HG02973 (cell line): Measurements from ENCODE around the gene ROBO2.

Experiments
- ATAC-seq: cut with Tn5 transposase; IDR thresholded peaks from one replicate; pipeline ENCODE4 v1.9.1; 2021; ENCODE audit warnings: moderate library complexity; ENCODE audit not compliant: unreplicated experiment

ROBO2 gene

GRCh38 chr3:77051591-77051990, 11.7 kb downstream of the ROBO2 start:
- ATAC-seq: no peak

- ATAC-seq: no peak
These were observed 12.2 kb downstream of the ROBO2 start for GRCh38 chr3:77052051-77052501.

DNA sequence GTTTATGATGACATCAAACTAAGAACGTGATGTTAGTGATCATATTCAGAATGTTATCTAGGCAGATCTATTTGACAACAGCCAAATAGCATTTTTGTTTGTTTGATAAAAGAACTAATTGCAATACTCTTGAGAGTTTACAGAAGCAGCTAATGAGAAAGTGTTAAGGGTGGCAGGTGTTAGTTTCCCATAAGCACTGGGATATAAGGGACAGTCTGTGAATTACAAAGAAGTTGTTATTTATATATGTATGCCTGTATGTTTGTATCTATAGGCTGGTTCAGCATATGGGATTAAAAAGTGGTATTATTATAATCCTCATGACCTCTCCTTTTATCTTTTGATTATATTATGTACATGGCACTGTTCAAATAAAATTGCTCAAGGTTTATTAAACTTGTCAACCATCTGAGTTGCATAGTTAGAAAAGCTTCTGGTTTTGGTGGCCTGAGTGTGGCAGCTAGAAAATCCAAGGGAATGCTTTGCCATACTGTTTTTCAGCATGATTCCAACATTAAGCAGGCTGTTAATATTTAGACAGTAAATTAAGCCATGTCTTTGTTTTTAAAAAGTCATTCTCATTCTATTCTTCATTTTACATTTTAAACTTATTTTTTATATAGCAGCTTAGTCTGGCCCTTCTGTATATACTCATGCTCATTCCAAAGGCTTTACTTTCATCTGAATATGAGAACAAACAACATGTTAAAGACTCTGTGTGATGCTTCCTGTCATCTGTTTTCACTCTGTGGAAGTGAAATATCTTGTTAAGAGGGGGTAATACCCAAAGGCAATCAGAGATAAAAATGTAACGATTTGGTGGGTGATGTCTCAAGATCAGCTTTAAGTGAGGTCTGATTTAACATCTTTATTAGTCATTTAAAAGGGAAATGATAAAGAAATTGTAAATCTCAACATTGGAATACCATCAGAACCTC, 13.1 kb downstream of the ROBO2 start:
- no peak for ATAC-seq

DNA sequence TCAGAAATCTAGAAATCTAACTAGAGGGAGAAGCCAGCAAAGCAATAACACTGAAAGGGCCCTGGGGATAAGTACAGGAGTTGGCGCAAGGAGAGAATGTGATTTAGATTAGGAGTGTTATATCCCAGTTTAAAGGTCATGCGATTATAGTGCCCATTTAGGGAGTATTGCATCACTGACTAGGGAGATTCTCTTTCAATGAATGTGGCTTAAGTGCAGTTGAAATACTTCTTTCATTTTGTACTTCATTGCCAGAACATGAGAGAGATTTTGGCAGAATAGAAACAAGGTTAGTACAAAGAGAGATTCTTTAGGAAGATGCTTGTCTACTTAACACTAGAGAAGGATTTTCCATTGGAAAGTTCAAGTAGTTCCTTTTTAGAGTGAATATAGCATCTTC, 13.9 kb downstream of the ROBO2 start:
- no peak for ATAC-seq

- no peak for ATAC-seq
These were observed 16.0 kb downstream of the ROBO2 start for GRCh38 chr3:77055841-77056341.

DNA sequence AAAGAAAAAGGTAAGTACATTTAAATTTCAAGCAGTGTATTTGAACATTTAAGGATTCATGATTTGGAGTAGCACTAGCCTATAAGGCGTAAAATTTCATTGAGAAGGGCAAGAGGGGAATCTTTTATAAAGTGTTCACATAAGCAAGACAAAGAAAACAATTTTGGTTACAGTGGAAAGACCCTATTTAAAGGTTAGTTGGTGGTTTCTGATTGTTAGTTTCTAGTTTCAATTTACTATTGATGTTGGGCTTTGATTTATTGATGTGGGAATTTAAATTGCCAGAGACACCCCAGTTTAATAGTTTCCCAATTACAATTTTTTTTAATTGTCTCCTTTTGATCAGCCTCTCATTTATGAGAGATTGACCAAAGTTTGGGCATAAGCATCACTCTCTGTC, 19.5 kb downstream of the ROBO2 start:
- no peak for ATAC-seq

GRCh38 chr3:77063423-77063822, 23.5 kb downstream of the ROBO2 start:
- no peak for ATAC-seq

DNA sequence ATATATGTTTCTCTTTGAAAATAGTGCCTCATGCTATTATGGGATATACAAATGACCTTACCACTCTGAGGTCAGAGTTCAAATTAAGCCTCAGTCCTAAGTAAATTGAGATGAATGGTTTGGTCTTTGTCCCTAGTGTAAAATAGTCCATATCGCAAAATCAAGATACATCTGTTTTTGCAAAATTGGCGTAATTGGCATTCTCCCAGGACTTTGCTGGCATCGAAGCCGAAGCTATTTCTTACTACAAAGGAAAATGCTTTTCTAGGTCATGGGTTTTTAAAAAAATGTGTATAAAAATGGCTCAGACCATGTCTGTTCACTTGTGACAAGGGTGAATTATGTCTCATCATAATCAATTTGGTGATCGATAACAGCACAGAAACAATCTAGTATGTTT, 25.9 kb downstream of the ROBO2 start:
- ATAC-seq: no peak

- no peak for ATAC-seq
These were observed 26.9 kb downstream of the ROBO2 start for GRCh38 chr3:77066829-77067228.

DNA sequence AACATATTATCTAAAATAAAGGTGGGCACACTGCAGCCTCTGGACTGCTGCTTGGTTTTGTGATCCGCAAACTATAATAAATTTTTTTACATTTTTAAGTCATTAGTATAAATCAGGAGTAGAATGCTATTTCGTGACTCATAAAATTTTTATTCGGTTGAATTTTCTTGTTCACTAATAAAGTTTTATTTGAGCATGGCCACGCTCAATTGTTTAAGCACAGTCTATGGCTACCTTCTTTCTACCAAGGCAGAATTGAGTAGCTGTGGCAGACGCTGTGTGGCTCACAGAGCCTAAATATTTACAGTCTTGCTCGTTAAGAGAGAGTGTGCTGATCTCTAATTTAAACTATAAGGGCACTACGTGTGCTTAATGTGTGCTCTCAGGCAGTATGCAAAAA, 28.9 kb downstream of the ROBO2 start:
- ATAC-seq: no peak

DNA sequence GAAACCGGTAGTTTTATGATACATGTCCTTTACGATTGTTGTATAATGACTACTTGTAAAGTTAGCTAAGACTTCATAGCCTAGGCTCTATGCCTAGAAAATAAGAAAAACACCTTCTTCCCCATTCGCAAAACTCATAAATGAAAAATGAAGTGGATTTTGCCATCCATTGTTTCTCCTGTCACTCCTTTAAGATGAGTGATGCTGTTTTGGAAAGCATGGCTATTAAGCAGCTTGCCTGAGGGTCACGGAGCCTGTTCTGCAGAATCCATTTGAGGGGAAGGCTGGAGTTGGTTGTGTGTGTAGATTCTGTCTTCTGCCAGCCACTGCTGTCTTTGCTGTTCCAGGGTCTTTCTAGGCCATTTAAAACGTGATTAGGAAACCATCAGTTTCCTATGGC, 31.5 kb downstream of the ROBO2 start:
- no peak for ATAC-seq

GRCh38 chr3:77071809-77072208, 31.9 kb downstream of the ROBO2 start:
- no peak for ATAC-seq

DNA sequence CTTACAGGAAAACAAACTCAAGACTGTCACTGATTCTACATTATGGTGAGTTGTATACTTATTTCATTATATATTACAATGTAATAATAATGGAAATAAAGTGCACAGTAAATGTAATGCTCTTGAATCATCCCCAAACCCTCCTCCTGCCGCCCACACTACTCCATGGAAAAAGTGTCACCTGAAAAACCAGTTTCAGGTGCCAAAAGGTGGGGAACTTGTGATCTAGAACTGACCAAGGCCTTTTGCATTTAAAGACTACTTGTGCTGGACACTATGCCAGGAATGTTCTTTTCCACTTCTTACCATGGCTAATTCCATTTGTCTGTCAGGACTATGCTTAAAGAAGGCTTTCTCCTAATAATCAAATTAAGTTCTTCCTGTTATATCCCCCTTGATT, 32.3 kb downstream of the ROBO2 start:
- no peak for ATAC-seq

GRCh38 chr3:77078279-77078678, 38.4 kb downstream of the ROBO2 start:
- no peak for ATAC-seq

DNA sequence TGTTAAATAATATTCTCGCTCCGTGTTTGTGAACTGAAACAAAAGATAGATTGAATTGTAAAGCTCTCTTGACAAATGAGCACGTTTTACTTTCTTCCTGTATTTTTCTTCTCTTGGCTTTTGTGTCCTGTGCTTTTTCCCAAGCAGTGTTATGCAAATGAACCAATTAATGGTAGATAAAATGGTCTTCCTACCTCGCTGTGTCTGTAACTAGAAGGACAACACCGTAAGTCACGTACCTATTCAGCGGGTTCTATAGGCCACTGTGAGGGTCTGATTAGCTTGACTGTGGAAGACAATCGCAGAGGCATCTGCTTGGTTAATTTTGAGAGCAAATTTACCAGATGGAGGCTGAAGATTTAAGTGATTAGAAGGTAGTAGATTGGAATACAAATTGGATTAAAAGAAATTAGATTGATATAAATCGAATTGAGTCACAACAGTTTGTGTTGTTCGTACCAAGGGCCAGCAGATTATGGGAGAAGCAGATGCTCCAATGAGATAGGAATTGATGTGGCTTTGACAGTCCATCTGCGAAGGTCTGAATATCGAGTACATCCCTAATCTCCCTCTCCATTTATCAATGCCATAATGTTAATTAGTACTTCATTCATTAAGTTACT, 40.2 kb downstream of the ROBO2 start:
- ATAC-seq: no peak

- no peak for ATAC-seq
These were observed 41.4 kb downstream of the ROBO2 start for GRCh38 chr3:77081240-77081661.

- no peak for ATAC-seq
These were observed 44.6 kb downstream of the ROBO2 start for GRCh38 chr3:77084511-77084910.

- ATAC-seq: no peak
These were observed 46.5 kb downstream of the ROBO2 start for GRCh38 chr3:77086408-77086807.

DNA sequence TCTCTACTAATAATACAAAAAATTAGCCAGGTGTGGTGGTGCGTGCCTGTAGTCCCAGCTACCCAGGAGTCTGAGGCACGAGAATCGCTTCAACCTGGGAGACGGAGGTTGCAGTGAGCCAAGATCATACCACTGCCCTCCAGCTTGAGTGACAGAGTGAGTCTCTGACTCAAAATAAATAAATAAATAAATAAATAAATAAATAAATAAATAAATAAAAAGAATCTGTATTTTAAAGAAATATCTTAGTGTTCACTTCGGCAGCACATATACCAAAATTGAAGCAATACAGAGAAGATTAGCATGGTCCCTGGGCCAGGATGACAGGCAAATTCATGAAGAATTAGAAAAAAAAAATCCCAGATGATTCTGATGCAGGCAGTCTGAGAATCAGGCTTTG, 51.9 kb downstream of the ROBO2 start:
- no peak for ATAC-seq

DNA sequence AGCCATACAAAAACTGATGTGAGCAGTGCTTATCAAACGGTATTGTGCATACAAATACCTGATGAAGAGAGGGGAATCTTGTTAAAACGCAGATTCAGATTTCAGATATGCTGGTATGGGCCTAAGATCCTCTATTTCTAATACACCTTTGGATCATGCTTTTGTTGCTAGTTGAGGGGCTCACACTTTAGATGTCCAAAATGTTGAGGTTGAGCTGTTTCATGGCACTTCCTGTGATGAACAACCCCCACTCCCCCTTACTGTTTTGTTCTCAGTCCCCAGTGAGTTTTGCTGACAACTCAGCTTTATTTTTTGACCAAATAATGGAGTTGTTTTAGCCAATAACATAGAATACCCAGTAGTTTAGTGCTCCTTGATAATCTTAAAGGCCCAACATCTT, 53.2 kb downstream of the ROBO2 start:
- ATAC-seq: no peak

- no peak for ATAC-seq
These were observed 56.2 kb downstream of the ROBO2 start for GRCh38 chr3:77096145-77096544.
